NCI-H2171 treated with DMSO at 0.1 percent for 48 hours (cell line): ENCODE measurements around the gene PXMP2.
A peak's percentile ranks its signal among the peaks of the same experiment; 100 is the strongest.

Experiments
- DNase-seq: peaks from one replicate; lab custom pipeline; 2025; lab: John Stamatoyannopoulos, UW

The PXMP2 gene

DNA sequence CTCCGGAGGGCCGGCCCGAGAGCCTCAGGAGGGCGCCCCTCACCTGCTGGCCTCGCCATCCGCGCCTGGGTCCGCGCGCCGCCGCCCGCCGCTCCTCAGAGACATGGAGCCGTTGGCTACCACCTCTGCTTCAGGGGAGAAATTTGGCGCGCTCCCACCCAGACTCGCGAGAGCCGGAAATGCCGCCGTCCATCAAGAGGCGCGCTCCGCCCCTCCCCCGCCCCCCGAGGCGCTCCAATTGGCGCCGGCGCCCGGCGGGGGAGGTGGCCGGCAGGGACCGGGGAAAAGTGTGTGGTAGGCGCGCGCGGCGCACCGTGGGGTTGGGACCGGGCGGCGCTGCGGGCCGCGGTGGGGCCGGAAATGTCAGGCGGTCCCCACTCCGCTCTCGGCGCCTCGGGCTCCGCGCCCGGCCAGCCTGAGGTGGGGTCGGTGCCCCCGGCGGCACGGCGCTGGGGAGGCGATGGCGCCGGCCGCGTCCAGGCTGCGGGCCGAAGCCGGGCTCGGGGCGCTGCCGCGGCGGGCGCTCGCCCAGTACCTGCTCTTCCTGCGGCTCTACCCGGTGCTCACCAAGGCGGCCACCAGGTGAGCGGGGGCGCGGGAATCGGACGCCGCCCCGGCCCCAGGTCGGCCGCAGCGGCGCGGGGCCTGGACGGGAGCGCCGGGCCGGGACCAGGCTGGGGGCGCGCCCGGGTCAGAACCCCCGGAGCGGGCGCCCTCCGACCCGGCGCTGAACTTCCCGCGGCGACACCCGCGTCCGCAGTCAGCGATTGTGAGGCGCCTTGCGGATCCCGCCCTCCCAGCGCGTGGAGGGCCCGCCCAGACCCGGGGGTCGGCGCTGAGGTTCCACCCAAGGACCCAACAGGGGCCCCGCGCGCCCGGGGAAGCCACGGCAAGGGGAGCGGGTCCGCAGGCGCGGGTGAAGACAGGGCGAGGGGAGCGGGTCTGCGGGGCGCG lies at the start of gene PXMP2, which contains the start of gene POLE:
Gene PXMP2, plus strand, starts transcription at position 377 of the 954 bp plus-strand sequence. Its CDS starts 84 bp downstream, at position 461.
Gene POLE, minus strand, starts transcription at position 132 of the 954 bp plus-strand sequence. Its CDS starts 27 bp downstream, at position 105.
- DNase-seq, result peak; percentile 92

- DNase-seq, result no peak
Measured at GRCh38 chr12:132637811-132638210, 49.6 kb upstream of the PXMP2 start.

DNA sequence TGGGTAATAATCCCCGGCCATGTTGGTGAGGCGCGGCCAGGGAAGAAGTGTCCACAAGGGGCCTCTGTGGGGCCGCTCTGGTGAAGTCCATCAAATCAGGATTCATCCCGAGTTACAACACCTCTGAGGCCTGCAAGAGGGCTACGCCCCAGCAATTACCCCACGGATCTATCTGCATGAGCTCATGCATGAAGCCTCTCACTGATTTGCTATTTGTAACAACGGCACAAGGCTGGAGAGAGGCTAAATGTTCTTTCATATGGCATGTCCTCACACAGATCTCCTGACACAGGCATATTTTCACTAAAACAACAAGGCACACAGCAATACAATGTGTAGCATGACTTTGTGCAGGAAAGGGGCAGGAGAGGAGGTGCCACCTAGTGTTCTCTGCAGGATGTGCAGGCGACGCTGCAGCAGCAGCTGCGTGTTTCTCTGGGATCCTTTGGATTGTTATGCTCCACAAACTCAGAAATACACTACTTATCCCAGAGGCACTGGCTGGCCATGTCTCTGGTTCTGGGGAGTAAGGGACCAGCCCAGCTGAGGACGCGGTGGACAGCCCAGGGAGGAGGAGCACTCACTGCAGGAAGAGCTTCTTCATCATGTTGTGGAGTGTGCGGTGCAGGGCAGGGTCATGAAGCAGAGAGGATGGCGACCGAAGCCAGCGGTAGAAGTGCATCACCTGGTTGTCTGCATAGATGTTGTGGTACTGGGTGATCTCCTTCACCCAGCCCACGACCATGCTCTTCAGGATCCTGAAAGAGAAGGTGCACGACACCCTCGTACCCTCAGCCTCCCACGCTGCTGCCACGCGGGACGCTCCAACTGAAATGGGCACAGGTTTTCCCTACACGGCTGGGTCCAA lies 48.6 kb upstream of the PXMP2 start:
- peak; percentile 53 for DNase-seq

DNA sequence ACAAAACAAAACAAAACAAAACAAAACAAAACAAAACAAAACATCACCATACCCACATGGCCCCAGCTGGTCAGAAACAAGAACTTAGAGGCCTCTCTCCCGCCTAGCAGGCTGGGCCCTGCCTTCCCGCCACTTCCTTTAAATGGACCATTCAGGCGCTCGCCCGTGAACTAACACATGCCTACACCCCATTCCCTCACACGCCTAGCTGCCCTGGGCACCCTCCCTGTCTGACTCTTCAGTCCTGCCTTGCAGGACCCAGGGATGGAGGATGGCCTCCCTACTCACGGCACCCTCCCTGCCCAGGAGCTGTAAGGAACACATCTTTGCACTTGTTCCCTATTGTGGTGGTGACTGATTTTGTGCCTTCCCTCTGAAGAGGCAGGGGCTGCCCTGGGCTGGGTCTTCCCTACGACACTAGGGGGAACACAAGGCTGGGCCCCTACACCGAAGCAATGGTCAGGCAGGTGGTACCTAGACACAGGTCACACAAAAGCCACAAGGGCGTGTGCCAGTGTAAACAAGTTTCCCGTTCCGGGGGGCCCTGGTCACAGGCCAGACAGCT lies 47.3 kb upstream of the PXMP2 start:
- no peak for DNase-seq

DNA sequence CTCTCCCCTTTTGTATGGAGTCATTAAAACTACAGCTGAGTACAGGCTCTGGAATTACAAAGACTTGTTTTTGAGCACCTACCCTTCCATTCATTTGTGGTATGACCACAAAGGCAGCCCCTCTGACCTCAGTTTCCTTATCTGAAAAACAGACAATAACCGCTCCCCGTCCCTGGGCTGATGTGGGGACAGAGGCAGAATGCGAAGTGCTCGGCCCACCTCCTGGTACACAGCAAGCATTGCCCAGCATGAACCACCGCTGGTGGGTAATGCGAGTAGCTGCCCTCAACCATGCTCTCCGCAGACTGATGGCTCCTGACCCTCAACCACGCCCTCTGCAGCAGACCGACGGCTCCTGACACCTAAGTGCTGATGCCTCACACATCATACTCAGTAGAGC lies 46.5 kb upstream of the PXMP2 start:
- no peak for DNase-seq

DNA sequence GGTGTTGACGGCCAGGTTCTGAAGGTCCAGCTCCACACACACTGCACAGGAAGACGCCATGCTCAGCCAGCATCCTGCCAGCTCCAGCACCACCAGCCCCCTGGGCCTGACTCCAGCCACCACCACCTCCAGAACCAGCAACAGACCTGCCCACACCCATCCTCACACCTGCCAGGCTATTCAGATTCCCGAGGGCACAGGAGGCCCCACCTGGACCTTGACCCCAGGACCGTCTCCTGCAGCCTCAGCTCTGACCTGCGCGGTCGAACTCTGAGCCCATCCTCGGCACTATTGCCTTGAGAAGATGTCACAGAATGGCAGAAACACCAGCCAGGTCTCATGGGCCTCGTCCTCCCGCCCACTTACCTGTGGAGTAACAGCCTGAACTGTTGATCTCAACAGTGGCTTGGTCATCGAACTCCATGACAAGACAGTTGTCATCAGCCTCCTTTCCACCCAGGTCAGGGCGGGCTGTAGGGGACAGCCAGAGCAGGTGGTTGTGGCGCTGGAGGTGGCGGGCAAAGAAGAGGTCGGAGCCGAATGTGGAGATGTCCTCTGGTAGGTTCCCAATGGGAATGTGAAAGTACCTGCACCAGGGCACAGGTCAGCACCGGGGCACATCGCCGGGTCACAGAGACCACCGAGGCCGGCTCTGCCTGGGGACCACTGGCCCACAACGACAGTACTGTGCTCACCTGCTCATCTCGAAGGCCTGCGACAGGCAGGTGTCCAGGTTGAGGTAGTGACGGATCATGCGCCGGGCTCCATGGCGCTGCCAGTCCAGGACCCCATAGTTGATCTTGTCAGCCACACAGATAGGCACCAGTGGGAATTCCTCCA lies 45.4 kb upstream of the PXMP2 start:
- no peak for DNase-seq

DNA sequence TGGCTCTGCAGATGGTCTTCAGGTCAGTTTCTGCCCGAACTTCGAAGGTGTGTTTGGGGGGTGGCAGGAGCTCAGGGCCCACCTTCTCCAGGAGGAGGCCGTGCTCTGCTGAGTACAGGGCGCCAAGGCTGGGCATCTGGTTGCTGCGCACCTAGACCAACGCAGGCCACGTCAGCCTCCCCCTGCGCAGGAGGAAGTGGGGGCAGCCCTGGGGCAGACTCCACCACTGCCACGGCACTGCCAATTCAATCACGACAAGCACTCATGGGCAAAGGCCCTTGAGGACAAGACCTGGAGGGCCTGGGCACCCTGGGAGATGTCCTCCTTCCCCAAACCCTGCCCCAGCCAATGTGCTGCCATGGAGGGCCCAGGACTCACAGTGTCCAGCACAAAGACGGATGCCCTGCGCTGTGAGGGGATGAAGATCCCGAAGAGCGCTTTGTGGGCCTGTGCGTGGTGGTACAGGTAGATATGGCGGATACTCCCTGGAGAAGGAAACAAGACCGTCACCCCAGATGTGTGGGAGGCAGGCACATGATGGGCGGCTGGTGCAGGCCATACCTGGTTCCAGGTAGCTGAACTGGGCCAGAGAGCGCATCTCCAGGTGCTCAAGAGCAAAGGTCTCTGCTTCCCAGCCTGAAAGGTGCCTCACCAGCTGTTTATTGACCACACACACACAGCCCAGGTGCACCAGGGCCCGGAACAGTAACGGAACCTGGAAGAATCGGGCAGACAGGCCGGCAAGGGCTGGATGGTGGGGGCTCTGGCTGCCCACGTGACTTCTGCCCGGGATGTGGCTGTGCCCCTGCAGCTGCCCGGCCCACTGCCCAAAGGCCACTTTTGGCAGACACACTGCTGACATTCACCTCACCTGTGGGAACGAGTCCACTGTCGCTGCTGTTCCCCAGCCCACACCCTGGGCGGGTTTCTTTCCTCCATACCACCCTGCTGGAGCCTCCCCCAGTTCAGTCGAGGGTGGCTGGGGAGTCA lies 44.2 kb upstream of the PXMP2 start:
- no peak for DNase-seq

- DNase-seq, result no peak
Measured at GRCh38 chr12:132646850-132647249, 40.5 kb upstream of the PXMP2 start.

- no peak for DNase-seq
Measured at GRCh38 chr12:132647858-132648257, 39.5 kb upstream of the PXMP2 start.

GRCh38 chr12:132648616-132649225 lies 38.7 kb upstream of the PXMP2 start:
- no peak for DNase-seq

DNA sequence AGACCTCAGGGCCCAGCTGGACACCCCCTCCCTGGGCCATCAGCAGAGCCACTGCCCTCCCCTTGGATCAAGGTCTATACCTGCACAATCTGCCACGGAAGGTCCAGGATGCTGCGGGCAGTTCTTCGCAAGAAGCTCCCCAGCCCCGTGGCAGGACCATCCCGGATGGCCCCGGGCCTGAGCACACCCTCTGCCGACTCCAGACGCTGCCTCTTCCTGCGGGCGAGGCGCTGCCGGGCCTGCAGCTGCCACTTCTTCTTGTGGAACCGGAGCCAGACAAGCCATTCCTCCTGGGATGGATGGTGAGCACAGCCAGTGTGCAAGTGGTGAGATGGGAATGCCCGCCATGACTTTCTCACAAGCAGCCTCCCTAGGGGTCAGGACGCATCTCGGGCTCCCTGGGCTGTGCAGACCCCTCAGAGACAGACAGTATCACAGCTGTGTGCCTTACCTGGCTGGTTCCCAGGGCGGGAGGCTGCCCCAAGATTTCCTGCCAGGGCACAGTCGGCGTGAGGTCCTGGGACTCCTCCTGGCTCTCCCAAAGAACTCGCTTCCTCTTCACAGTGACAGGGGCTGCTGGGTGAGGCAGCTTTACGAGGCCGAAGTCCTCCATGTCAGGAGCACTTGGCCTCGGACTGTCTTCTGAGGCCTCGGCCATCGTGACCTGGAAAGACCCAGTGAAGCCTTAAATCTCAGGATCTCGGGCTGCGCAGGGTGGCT lies 38.0 kb upstream of the PXMP2 start:
- DNase-seq, result no peak

GRCh38 chr12:132651444-132652100 lies 35.8 kb upstream of the PXMP2 start:
- peak; percentile 97 for DNase-seq

DNA sequence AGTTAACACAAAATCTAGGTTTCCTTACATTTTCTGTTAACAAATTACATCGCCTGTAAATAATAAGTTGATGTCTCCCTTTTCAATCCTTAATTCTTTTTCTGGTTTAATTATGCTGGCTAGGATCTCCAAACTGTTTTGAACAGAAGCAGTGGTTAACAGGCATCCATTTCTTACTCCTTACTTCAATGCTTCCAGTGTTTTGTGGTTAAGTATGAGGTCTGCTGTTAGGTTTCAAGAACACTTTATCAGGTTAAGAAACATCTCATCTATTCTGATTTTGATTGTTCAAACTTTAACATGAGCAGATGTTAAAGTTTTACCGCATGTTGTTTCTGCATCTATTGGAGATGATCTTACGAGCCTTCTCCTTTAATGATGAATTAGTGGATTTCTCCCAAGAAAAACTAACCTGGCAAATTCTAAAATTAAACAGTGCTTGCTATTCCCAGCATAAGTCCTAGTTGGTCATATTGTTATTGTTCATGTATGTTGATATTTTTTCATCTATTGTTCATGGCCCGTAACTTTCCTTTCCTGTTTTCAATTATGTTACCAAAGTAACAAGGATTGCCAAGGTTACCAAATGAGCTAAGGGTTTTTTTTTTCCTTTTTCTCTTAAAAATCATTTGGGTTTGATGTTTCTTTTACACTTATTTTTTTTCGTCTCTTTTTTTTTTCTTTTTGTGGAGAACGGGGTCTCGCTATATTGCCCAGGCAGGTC lies 33.7 kb upstream of the PXMP2 start:
- no peak for DNase-seq

DNA sequence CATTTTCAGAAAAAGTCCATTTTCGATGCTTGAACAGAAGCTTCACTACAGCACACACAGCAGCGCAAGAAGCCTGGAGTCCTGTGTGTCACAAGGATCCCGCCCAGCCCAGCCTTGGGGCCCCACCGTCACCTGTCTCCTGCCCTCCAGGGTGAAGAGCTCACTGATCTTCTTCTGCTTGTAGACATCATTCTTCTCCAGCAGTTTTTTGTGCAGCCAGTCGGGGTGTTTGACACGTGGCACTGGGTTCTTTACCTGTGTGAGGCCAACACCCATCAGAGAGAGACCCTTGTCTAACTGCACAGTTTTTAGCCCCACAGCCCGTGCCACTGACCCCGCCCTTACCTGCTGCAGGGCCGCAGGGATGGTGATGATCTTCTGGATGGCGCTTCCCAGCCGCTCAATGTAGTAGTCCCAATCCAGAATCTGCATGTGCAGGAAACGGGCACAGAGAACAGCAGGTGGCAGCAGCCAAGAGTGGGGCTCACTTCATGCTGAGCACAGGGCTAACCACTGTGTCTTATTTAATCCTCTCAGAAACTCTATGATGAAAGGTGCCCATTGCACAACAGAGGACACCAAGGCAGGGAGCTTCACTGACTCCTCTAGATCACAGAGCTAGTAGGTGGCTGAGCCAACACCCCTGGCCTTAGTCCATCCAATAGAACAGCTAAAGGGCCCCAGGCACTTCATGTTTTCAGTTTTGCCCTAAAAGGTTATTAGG lies 30.2 kb upstream of the PXMP2 start:
- DNase-seq, result no peak

DNA sequence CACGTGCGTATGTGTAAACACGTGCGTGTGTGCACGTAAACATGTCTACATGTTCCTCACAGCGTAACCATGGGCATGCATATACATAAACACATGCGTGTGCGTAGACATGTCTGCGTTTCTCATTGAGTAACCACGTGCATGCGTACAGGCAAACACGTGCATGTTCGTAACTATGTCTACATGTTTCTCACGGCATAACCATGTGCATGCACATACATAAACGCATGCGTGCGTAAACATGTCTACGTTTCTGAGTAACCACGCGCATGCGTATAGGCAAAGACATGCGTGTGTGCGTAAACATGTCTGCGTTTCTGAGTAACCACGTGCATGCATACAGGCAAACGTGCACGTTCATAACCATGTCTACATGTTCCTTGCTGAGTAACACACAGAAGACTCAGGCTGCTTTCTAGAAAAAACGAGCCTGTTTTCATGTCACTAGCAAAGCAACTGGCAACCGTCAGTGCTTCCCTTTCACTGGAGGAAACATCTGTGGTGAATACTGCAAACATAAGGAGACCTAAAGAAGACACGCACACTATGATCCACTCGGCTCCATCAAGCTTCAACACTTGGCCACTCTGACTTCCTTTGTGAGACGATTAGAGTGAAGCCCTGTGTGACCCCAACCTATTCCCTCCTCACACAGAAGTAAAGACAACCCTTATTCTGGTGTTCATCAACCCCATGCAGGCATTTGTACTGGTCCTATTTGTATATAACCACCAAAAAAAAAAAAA lies 29.1 kb upstream of the PXMP2 start:
- no peak for DNase-seq

GRCh38 chr12:132659146-132659545 lies 28.2 kb upstream of the PXMP2 start:
- no peak for DNase-seq
